Measurements from ENCODE around the gene NOX5. TPM values are rescaled to one million over a fixed set of nuclear protein-coding genes. Genes with fewer than 3 reads are reported as not detected.

Gene NOX5
- total and polyA plus RNA-seq, 8 donors: under 0.01 to 0.92 (median 0.18) TPM; not detected in 2

GRCh38 chr15:68989541-68990230, 24.8 kb upstream of the NOX5 start:
- 60 to 78% (median 62%) methylated on average over 2 of the region's 2 CpGs for WGBS, 5 donors
- intact Hi-C loops (cut with DNase I; ENCODE audit: low total_unique reads): no loop called here
- TF ChIP-seq EP300 (IDR thresholded peaks at IDR 0.05) (no peak), POLR2AphosphoS5 (IDR thresholded peaks at IDR 0.05) (no peak), POLR2A (IDR thresholded peaks at IDR 0.05) (no peak), CTCF (IDR thresholded peaks at IDR 0.05) (no peak)
- Histone ChIP-seq H3K4me3 (no peak overlapping the region), H3K4me1 (peaks cover 0 to 17% (median 6%) of the 10 kb centered on the region in 4 donors), H3K36me3 (no peaks in the 10 kb centered on the region), H3K27me3 (no peaks in the 10 kb centered on the region), H3K27ac (no peak overlapping the region), H3K9me3 (no peaks in the 10 kb centered on the region)
- DNase-seq: no peak

DNA sequence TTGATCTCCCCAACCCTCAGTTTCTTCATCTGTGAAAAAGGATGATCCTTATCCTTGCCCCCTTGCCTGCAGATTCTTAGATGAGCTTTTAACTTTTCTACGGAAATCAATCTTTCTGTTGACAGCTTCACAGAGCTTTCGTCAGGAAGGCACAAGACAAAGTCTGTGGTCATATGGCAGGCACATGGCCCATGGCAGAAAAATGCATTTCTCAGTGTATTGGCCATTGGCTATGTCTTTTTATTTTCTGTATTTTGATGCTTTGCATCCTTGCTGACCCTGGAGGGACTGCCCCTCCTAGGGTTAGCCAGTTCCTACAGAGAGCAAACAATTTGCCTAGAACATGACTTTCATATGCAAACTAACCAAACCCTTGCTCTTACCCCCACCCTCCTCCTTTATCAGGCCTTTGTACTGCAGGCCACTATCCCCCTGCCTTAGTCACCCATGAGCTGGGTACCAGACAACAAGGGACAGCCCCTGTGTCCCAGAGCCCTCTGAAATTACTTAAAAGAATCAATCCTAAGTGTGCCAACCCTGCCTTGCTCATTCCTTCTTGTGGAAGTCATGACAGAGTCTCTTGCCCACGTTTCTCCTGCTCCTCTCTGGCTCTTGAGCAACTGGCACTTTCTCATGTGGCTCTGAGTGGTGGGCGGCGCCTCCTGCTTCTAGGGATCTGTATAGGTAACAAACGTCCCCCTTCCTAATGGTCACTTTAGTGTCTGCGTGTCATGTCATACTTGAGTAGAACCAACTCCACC, 24.1 kb upstream of the NOX5 start:
- no peaks in the 10 kb centered on the region for H3K9me3 ChIP-seq
- no peak for DNase-seq
- H3K36me3 ChIP-seq: no peaks in the 10 kb centered on the region
- peak overlapping the region in 1 of 5 donors; percentile 26 for H3K27ac ChIP-seq
- no peak for TF ChIP-seq EP300 (IDR thresholded peaks at IDR 0.05)
- TF ChIP-seq POLR2AphosphoS5 (IDR thresholded peaks at IDR 0.05): no peak
- TF ChIP-seq CTCF (IDR thresholded peaks at IDR 0.05): no peak
- no peak for TF ChIP-seq POLR2A (IDR thresholded peaks at IDR 0.05)
- no peak overlapping the region for H3K4me3 ChIP-seq
- H3K27me3 ChIP-seq: no peaks in the 10 kb centered on the region
- WGBS, 5 donors: 78 to 94% (median 83%) methylated on average over 7 of the region's 7 CpGs
- H3K4me1 ChIP-seq: peaks cover 0 to 17% (median 6%) of the 10 kb centered on the region in 4 donors
- intact Hi-C loops (cut with DNase I; ENCODE audit: low total_unique reads): no loop called here

- Histone ChIP-seq H3K4me1 (peaks cover 0 to 17% (median 6%) of the 10 kb centered on the region in 4 donors), H3K36me3 (no peaks in the 10 kb centered on the region), H3K9me3 (no peaks in the 10 kb centered on the region), H3K27me3 (no peaks in the 10 kb centered on the region), H3K4me3 (no peak overlapping the region), H3K27ac (peak overlapping the region in 2 of 5 donors; percentile 20 to 26)
- TF ChIP-seq CTCF (IDR thresholded peaks at IDR 0.05) (no peak), EP300 (IDR thresholded peaks at IDR 0.05) (no peak), POLR2A (IDR thresholded peaks at IDR 0.05) (no peak), POLR2AphosphoS5 (IDR thresholded peaks at IDR 0.05) (no peak)
- no peak for DNase-seq
- intact Hi-C loops (cut with DNase I; ENCODE audit: low total_unique reads): no loop called here
- 74 to 89% (median 83%) methylated on average over 3 to 5 of the region's 5 CpGs for WGBS, 5 donors
Observed at GRCh38 chr15:68990992-68991500, 23.4 kb upstream of the NOX5 start.

GRCh38 chr15:68991723-68992122, 22.8 kb upstream of the NOX5 start:
- Histone ChIP-seq H3K9me3 (no peaks in the 10 kb centered on the region), H3K27ac (no peak overlapping the region), H3K4me1 (peaks cover 0 to 17% (median 6%) of the 10 kb centered on the region in 4 donors), H3K36me3 (no peaks in the 10 kb centered on the region), H3K27me3 (no peaks in the 10 kb centered on the region), H3K4me3 (no peak overlapping the region)
- TF ChIP-seq EP300 (IDR thresholded peaks at IDR 0.05) (no peak), POLR2AphosphoS5 (IDR thresholded peaks at IDR 0.05) (peak in 1 of 3 donors; percentile 35), POLR2A (IDR thresholded peaks at IDR 0.05) (no peak), CTCF (IDR thresholded peaks at IDR 0.05) (no peak)
- intact Hi-C loops (cut with DNase I; ENCODE audit: low total_unique reads): no loop called here
- 21 to 62% (median 35%) methylated on average over 4 of the region's 4 CpGs for WGBS, 5 donors
- peak; percentile 61 to 70 for DNase-seq

Data from stomach (tissue), 9 donors.